Caco-2 (cell line): ENCODE measurements around the gene CORO2A. TPM values are rescaled to one million over a fixed set of nuclear protein-coding genes. Genes with fewer than 3 reads are reported as not detected.

Experiments
- BruUV-seq: library from RNA; stranded (reverse); fragments of 400-500 nt; replicated peaks from 2 replicates; lab custom pipeline; 2021; lab: Mats Ljungman, UMichigan
- CTCF ChIA-PET: fragments of 300-600 bp; sonication (Branson Sonifier 250); formaldehyde crosslinking; loops from one replicate; lab custom pipeline; 2022; ENCODE audit warnings: antibody characterized with exemption; lab: Charles Lee
- POLR2A ChIA-PET: fragments of 300-600 bp; sonication (Branson Sonifier 250); formaldehyde crosslinking; loops from one replicate; lab custom pipeline; 2022; ENCODE audit warnings: antibody characterized with exemption; lab: Charles Lee
- DNase-seq, 2 experiments: peaks; one replicate each; pipeline versions ENCODE4 v3.0.0 to v3.0.0-alpha.2; 2020 to 2022
- H3K27me3 ChIP-seq: replicated peaks from 2 replicates; pipeline ENCODE4 v1.6.0; 2011; ENCODE audit warnings: low read length; ENCODE audit not compliant: control insufficient read depth, insufficient read depth
- H3K36me3 ChIP-seq: 2 replicates; pipeline ENCODE4 v1.5.1; 2011; ENCODE audit warnings: low read length; ENCODE audit not compliant: control insufficient read depth, insufficient read depth
- H3K4me1 ChIP-seq: fragments of 250-450 bp; sonication (Bioruptor Pico); 2 replicates; pipeline ENCODE4 v1.5.1; 2020; ENCODE audit warnings: mild to moderate bottlenecking
- H3K4me3 ChIP-seq: 2 replicates; pipeline ENCODE4 v1.5.1; 2011; ENCODE audit warnings: low read depth, mild to moderate bottlenecking, control low read depth, low read length
- H3K9me3 ChIP-seq: fragments of 250-450 bp; sonication (Bioruptor Pico); 2 replicates; pipeline ENCODE4 v1.5.1; 2020; ENCODE audit warnings: mild to moderate bottlenecking, moderate library complexity
- H3K27ac Mint-ChIP-seq: one replicate; pipeline ENCODE4 v1.8.0; 2022; ENCODE audit warnings: mixed read lengths; ENCODE audit not compliant: unreplicated experiment
- H3K27me3 Mint-ChIP-seq: one replicate; pipeline ENCODE4 v1.8.0; 2022; ENCODE audit warnings: mixed read lengths; ENCODE audit not compliant: insufficient read depth, unreplicated experiment
- H3K36me3 Mint-ChIP-seq: one replicate; pipeline ENCODE4 v1.8.0; 2022; ENCODE audit warnings: mild to moderate bottlenecking, mixed read lengths; ENCODE audit not compliant: insufficient read depth, unreplicated experiment
- H3K4me1 Mint-ChIP-seq: one replicate; pipeline ENCODE4 v1.8.0; 2022; ENCODE audit warnings: low read depth, mixed read lengths; ENCODE audit not compliant: unreplicated experiment
- H3K4me3 Mint-ChIP-seq: one replicate; pipeline ENCODE4 v1.8.0; 2022; ENCODE audit warnings: mild to moderate bottlenecking, moderate library complexity, mixed read lengths; ENCODE audit not compliant: unreplicated experiment
- H3K9me3 Mint-ChIP-seq: one replicate; pipeline ENCODE4 v1.8.0; 2022; ENCODE audit warnings: mixed read lengths; ENCODE audit not compliant: unreplicated experiment
- intact Hi-C: fragments of 100-400 bp; cut with micrococcal nuclease; formaldehyde crosslinking; loops from one replicate; pipeline ENCODE4 v1.10.0; 2022; ENCODE audit not compliant: unreplicated experiment
- total RNA-seq: library from RNA; stranded (reverse); gene quantifications from 2 replicates; pipeline ENCODE4 v1.2.3, GENCODE V29; 2022
- TF ChIP-seq, protein P1 (sequence below), 2 experiments: fragments of 200-600 bp in 1 of 2; IDR thresholded peaks; 1 replicate in 1 of 2; 2 replicates in 1 of 2; pipeline versions ENCODE4 v1.5.1 to v1.8.0; 2011 to 2022; ENCODE audit warnings: antibody characterized with exemption in 1 of 2, control low read depth in 1 of 2, inconsistent platforms in 1 of 2, low read depth in 1 of 2, low read length in 1 of 2, mild to moderate bottlenecking in 1 of 2, moderate library complexity in 1 of 2; ENCODE audit not compliant: insufficient read depth in 1 of 2, severe bottlenecking in 1 of 2, unreplicated experiment in 1 of 2

Gene CORO2A
- total RNA-seq, 1 experiment from 2014 or later: 18.9 TPM

DNA sequence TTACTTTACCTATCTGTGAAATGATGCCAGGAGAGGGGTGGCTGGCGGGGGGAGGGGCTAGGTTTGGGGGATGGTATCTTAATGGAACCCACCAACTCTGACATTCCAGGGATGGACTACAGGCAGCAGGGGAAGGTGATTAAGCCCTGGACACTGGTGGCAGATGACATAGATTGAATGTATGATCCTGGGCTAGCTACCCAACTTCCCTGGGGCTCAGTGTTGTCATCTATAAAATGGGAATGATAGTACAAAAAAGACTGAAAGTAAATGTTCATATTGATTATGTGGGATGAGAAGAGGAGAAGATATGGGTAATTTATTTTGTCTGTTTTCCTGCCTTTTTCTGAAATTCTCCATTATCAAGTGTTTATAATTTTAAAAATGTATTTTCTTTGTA lies 6.2 kb downstream of the CORO2A start:
- Histone ChIP-seq H3K27me3 (no peaks in the 10 kb centered on the region), H3K4me3 (no peak overlapping the region), H3K4me1 (peaks cover 42% of the 10 kb centered on the region), H3K36me3 (no peaks in the 10 kb centered on the region), H3K9me3 (no peaks in the 10 kb centered on the region)
- intact Hi-C loops: no loop called here
- no TSS peak for BruUV-seq
- H3K27me3 Mint-ChIP-seq: no peaks in the 10 kb centered on the region
- peaks cover 41% of the 10 kb centered on the region for H3K4me1 Mint-ChIP-seq
- H3K27ac Mint-ChIP-seq: no peak overlapping the region
- CTCF ChIA-PET: interaction anchor here (0.7 kb wide), 1 partner anchor 61 kb away, joined by 4 read pairs; no protein-coding TSS in a partner anchor
- H3K4me3 Mint-ChIP-seq: no peak overlapping the region
- peaks cover 22% of the 10 kb centered on the region for H3K36me3 Mint-ChIP-seq
- no peak for DNase-seq
- H3K9me3 Mint-ChIP-seq: no peaks in the 10 kb centered on the region
- POLR2A ChIA-PET: no interaction called here
- TF ChIP-seq, protein P1, sequence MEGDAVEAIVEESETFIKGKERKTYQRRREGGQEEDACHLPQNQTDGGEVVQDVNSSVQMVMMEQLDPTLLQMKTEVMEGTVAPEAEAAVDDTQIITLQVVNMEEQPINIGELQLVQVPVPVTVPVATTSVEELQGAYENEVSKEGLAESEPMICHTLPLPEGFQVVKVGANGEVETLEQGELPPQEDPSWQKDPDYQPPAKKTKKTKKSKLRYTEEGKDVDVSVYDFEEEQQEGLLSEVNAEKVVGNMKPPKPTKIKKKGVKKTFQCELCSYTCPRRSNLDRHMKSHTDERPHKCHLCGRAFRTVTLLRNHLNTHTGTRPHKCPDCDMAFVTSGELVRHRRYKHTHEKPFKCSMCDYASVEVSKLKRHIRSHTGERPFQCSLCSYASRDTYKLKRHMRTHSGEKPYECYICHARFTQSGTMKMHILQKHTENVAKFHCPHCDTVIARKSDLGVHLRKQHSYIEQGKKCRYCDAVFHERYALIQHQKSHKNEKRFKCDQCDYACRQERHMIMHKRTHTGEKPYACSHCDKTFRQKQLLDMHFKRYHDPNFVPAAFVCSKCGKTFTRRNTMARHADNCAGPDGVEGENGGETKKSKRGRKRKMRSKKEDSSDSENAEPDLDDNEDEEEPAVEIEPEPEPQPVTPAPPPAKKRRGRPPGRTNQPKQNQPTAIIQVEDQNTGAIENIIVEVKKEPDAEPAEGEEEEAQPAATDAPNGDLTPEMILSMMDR (IDR thresholded peaks at IDR 0.05; ENCODE audit: insufficient read depth in 1 of 2, low read depth in 1 of 2, low read length in 1 of 2, severe bottlenecking in 1 of 2, unreplicated experiment in 1 of 2): no peak

DNA sequence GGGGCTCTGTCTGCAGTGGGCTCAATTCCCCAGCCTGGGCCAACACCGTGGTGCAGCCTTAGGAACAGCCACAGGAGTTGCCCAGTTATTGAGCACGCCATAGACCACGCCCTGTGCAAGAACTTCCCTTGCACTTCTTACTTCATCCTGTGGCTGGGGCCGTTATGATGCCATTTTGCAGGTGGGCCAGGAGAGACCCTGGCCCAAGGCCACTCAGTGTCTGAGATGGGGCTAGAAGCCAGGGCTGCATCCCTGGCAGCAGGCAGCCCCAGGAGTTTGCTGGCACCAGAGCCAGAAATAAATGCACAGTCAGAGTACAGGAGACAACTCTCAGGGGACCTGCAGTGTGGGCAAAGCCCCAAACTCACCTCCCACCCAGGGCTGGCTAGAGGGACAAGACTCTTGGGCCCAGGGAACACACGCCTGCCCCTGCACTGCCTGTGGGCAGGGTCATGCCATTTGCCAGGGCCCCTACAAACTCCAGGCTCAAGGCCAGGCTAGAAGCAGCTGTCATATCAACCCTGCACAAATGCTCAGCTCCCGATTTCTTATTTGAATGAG lies 6.7 kb downstream of the CORO2A start:
- TF ChIP-seq, protein P1 (IDR thresholded peaks at IDR 0.05; ENCODE audit: insufficient read depth in 1 of 2, low read depth in 1 of 2, low read length in 1 of 2, severe bottlenecking in 1 of 2, unreplicated experiment in 1 of 2): no peak
- Mint-ChIP-seq H3K9me3 (no peaks in the 10 kb centered on the region), H3K36me3 (peaks cover 22% of the 10 kb centered on the region), H3K27ac (no peak overlapping the region), H3K4me3 (no peak overlapping the region), H3K4me1 (peaks cover 36% of the 10 kb centered on the region), H3K27me3 (no peaks in the 10 kb centered on the region)
- CTCF ChIA-PET: interaction anchor here (0.7 kb wide), 1 partner anchor 61 kb away, joined by 4 read pairs; no protein-coding TSS in a partner anchor
- H3K4me1 ChIP-seq: peaks cover 36% of the 10 kb centered on the region
- no peaks in the 10 kb centered on the region for H3K9me3 ChIP-seq
- no peaks in the 10 kb centered on the region for H3K36me3 ChIP-seq
- no peaks in the 10 kb centered on the region for H3K27me3 ChIP-seq
- intact Hi-C loops: no loop called here
- POLR2A ChIA-PET: no interaction called here
- no TSS peak for BruUV-seq
- DNase-seq: no peak
- no peak overlapping the region for H3K4me3 ChIP-seq

DNA sequence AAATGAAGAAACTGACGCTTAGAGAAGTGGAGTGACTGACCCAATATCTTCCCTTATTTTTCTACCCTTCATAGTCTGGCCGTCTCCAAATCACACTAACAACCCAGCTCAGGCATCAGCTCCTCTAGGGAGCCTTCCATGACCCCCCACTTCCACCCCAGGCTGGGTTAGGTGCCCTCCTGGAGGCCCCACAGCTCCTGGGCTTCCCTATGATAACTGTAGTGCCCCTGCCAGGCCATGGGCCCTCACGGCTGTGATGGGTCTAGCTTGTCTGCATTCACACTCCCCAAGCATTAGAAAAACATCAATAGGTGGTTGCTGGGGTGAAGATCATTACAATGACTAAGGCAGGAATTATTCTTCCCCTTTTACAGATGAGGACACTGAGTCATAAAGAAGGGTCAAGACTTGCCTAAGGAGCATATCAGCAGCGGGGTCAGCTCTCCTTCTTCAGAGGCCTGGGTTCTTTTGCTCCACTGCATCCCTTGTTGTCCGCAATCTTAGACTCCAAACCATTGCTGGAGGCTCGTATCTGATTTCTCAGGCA lies 7.3 kb downstream of the CORO2A start:
- H3K9me3 ChIP-seq: no peaks in the 10 kb centered on the region
- Mint-ChIP-seq H3K27me3 (no peaks in the 10 kb centered on the region), H3K36me3 (peaks cover 19% of the 10 kb centered on the region), H3K9me3 (no peaks in the 10 kb centered on the region), H3K4me1 (peaks cover 32% of the 10 kb centered on the region), H3K4me3 (no peak overlapping the region), H3K27ac (no peak overlapping the region)
- no peak overlapping the region for H3K4me3 ChIP-seq
- no peaks in the 10 kb centered on the region for H3K36me3 ChIP-seq
- no TSS peak for BruUV-seq
- no peak for DNase-seq
- peaks cover 30% of the 10 kb centered on the region for H3K4me1 ChIP-seq
- ChIA-PET POLR2A (no interaction called here), CTCF (no interaction called here)
- TF ChIP-seq, protein P1 (IDR thresholded peaks at IDR 0.05; ENCODE audit: insufficient read depth in 1 of 2, low read depth in 1 of 2, low read length in 1 of 2, severe bottlenecking in 1 of 2, unreplicated experiment in 1 of 2): no peak
- H3K27me3 ChIP-seq: no peaks in the 10 kb centered on the region
- intact Hi-C loops: no loop called here
